ENCODE results near the gene CBFA2T3.
"Not testable (repeated sequence)": the region's sequence is repeated elsewhere in the genome, so short reads cannot be mapped to it uniquely, and the experiment has no call there.

The CBFA2T3 gene

DNA sequence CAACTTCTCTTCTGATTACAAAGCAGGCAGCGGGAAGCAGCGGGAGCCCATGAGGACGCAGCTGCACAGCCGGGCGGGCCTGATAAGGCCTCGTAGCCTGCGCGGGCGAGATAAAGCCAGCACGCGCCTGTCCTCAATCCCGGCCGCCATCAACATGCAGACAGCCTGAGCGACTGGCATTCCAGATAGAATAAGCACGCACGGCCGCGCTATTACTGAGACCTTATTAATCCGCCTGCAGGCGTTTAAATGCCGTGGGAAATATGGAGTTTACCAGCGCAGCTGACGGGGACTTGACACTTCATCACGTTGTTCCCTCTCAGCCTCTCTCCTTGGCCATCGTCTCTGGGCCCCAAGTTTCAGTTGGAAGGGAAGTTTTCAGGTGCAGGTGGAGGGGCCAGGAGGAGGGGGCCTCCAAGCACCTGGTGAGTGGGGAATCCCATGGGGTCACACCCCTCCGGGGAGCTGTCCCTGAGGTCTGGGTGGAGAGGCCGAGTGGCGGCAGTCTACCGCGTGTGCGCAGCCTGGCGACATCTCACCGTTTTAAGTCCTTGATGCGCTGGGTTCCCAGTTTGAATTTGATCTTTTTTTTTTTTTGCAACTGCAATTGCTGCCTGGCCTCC, 27.3 kb upstream of the CBFA2T3 start:
- TF ChIP-seq EZH2phosphoT487 (IDR thresholded peaks at IDR 0.05; ENCODE audit: borderline replicate concordance) = no peak
- no peaks in the 10 kb centered on the region for H3K36me3 ChIP-seq (ENCODE audit: insufficient read depth, low read length)
- no peaks in the 10 kb centered on the region for H3F3A ChIP-seq (ENCODE audit: low read depth)
- no peak overlapping the region for H3K4me2 ChIP-seq (ENCODE audit: low read depth, low read length, poor library complexity, severe bottlenecking)
- H3K27me3 ChIP-seq (ENCODE audit: insufficient read depth, low read length, poor library complexity, severe bottlenecking) = no peaks in the 10 kb centered on the region
- no peaks in the 10 kb centered on the region for H3K4me1 ChIP-seq (ENCODE audit: insufficient read depth, low read length, poor library complexity, severe bottlenecking)
- no peaks in the 10 kb centered on the region for H4K20me1 ChIP-seq (ENCODE audit: insufficient read depth, low read length, poor library complexity, severe bottlenecking)
- H3K9ac ChIP-seq (ENCODE audit: low read depth, low read length, poor library complexity, severe bottlenecking) = no peak overlapping the region
- H3K79me2 ChIP-seq (ENCODE audit: insufficient read depth, low read length) = no peaks in the 10 kb centered on the region
- H2AFZ ChIP-seq (ENCODE audit: low read length) = no peak overlapping the region
- H3K4me3 ChIP-seq (ENCODE audit: low read length, poor library complexity, severe bottlenecking) = no peak overlapping the region
- no peaks in the 10 kb centered on the region for H3K9me2 ChIP-seq (replicated peaks; ENCODE audit: low read depth, low read length)
- no peaks in the 10 kb centered on the region for H3K9me3 ChIP-seq (ENCODE audit: insufficient read depth, low read depth, low read length)

DNA sequence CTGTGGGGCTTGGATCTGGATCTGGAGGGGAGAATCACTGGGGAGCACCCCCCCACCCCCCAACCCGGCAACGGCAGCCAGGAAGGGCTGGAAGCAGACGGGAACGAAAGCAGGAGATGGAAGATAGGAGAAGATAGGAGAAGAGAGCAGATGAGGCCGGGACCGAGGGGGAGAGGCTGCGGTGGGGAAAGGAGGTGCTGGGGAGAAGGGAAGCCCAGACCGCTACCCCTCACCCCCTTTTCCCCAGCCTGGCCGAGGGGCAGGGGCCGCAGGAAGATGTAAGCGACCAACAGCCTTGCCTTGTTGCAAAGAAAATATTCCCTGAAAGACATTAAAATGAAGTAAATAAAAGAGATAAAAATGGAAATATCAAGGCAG, 26.8 kb upstream of the CBFA2T3 start:
- H3K9me3 ChIP-seq (ENCODE audit: insufficient read depth, low read depth, low read length) = no peaks in the 10 kb centered on the region
- H2AFZ ChIP-seq (ENCODE audit: low read length) = no peak overlapping the region
- H3K27me3 ChIP-seq (ENCODE audit: insufficient read depth, low read length, poor library complexity, severe bottlenecking) = no peaks in the 10 kb centered on the region
- H3K4me2 ChIP-seq (ENCODE audit: low read depth, low read length, poor library complexity, severe bottlenecking) = no peak overlapping the region
- H3K9ac ChIP-seq (ENCODE audit: low read depth, low read length, poor library complexity, severe bottlenecking) = no peak overlapping the region
- no peaks in the 10 kb centered on the region for H4K20me1 ChIP-seq (ENCODE audit: insufficient read depth, low read length, poor library complexity, severe bottlenecking)
- H3K36me3 ChIP-seq (ENCODE audit: insufficient read depth, low read length) = no peaks in the 10 kb centered on the region
- H3K4me1 ChIP-seq (ENCODE audit: insufficient read depth, low read length, poor library complexity, severe bottlenecking) = no peaks in the 10 kb centered on the region
- TF ChIP-seq, protein P1, sequence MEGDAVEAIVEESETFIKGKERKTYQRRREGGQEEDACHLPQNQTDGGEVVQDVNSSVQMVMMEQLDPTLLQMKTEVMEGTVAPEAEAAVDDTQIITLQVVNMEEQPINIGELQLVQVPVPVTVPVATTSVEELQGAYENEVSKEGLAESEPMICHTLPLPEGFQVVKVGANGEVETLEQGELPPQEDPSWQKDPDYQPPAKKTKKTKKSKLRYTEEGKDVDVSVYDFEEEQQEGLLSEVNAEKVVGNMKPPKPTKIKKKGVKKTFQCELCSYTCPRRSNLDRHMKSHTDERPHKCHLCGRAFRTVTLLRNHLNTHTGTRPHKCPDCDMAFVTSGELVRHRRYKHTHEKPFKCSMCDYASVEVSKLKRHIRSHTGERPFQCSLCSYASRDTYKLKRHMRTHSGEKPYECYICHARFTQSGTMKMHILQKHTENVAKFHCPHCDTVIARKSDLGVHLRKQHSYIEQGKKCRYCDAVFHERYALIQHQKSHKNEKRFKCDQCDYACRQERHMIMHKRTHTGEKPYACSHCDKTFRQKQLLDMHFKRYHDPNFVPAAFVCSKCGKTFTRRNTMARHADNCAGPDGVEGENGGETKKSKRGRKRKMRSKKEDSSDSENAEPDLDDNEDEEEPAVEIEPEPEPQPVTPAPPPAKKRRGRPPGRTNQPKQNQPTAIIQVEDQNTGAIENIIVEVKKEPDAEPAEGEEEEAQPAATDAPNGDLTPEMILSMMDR (conservative IDR thresholded peaks at IDR 0.05; ENCODE audit: low read length) = no peak
- TF ChIP-seq EZH2phosphoT487 (IDR thresholded peaks at IDR 0.05; ENCODE audit: borderline replicate concordance) = no peak
- H3F3A ChIP-seq (ENCODE audit: low read depth) = no peaks in the 10 kb centered on the region
- H3K4me3 ChIP-seq (ENCODE audit: low read length, poor library complexity, severe bottlenecking) = no peak overlapping the region
- no peaks in the 10 kb centered on the region for H3K79me2 ChIP-seq (ENCODE audit: insufficient read depth, low read length)
- H3K9me2 ChIP-seq (replicated peaks; ENCODE audit: low read depth, low read length) = no peaks in the 10 kb centered on the region

DNA sequence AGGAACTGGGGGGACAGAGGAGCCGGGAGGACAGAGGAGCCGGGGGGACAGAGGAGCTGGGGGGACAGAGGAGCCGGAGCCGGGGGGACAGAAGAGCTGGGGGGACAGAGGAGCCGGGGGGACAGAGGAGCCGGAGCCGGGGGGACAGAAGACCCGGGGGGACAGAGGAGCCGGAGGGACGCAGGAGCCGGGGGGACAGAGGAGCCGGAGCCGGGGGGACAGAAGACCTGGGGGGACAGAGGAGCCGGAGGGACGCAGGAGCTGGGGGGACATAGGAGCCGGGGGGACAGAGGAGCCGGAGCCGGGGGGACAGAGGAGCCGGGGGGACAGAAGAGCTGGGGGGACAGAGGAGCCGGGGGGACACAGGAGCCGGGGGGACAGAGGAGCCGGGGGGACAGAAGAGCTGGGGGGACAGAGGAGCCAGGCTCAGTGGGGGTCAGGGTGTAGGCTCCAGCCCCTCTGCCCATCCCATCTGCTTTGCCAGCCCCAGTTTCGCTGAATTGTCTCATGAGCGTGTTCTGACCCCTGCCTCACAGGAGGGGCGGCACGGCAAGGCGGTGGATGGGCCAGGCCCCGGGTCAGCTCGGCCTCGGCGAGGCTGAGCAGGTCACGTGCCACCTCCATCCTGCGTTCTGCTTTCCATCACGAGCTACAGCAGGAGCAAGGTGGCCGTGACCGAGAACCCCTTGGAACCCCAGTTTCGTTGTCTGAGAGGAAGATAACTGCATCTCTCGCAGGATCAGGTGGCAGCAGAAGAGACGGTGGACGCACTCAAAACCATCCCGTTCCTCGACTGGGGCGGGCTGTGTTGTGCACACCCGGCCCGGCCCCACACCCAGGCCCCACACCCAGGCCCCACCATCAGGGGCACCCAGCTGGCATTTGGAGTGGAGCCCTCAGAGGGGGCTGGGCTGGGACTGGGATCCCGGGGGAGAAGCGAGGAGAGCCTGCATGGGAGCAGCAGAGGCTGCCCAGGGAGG, 26.1 kb upstream of the CBFA2T3 start:
- no peaks in the 10 kb centered on the region for H4K20me1 ChIP-seq (ENCODE audit: insufficient read depth, low read length, poor library complexity, severe bottlenecking)
- H3K4me2 ChIP-seq (ENCODE audit: low read depth, low read length, poor library complexity, severe bottlenecking) = no peak overlapping the region
- H3K27me3 ChIP-seq (ENCODE audit: insufficient read depth, low read length, poor library complexity, severe bottlenecking) = no peaks in the 10 kb centered on the region
- H3K9me2 ChIP-seq (replicated peaks; ENCODE audit: low read depth, low read length) = no peaks in the 10 kb centered on the region
- H3K4me1 ChIP-seq (ENCODE audit: insufficient read depth, low read length, poor library complexity, severe bottlenecking) = no peaks in the 10 kb centered on the region
- no peak overlapping the region for H3K9ac ChIP-seq (ENCODE audit: low read depth, low read length, poor library complexity, severe bottlenecking)
- TF ChIP-seq EZH2phosphoT487 (IDR thresholded peaks at IDR 0.05; ENCODE audit: borderline replicate concordance) = no peak
- TF ChIP-seq, protein P1 (conservative IDR thresholded peaks at IDR 0.05; ENCODE audit: low read length) = no peak
- H3K9me3 ChIP-seq (ENCODE audit: insufficient read depth, low read depth, low read length) = peaks cover 2% of the 10 kb centered on the region; the same call in 1 of the 2 replicates
- H2AFZ ChIP-seq (ENCODE audit: low read length) = no peak overlapping the region
- H3K4me3 ChIP-seq (ENCODE audit: low read length, poor library complexity, severe bottlenecking) = no peak overlapping the region
- no peaks in the 10 kb centered on the region for H3F3A ChIP-seq (ENCODE audit: low read depth)
- no peaks in the 10 kb centered on the region for H3K36me3 ChIP-seq (ENCODE audit: insufficient read depth, low read length)
- no peaks in the 10 kb centered on the region for H3K79me2 ChIP-seq (ENCODE audit: insufficient read depth, low read length)

DNA sequence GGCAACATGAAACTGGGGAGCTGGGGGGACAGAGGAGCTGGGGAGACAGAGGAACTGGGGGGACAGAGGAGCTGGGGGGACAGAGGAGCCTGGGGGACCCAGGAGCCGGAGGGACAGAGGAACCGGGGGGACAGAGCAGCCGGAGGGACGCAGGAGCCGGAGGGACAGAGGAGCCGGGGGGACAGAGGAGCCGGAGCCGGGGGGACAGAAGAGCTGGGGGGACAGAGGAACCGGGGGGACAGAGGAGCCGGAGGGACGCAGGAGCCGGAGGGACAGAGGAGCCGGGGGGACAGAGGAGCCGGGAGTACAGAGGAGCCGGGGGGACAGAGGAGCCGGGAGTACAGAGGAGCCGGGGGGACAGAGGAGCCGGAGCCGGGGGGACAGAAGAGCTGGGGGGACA, 25.1 kb upstream of the CBFA2T3 start:
- not testable (repeated sequence) for H3K9me3 ChIP-seq (ENCODE audit: insufficient read depth, low read depth, low read length); H3K9me2 ChIP-seq (replicated peaks; ENCODE audit: low read depth, low read length); H3K27me3 ChIP-seq (ENCODE audit: insufficient read depth, low read length, poor library complexity, severe bottlenecking); H3K4me3 ChIP-seq (ENCODE audit: low read length, poor library complexity, severe bottlenecking); H3F3A ChIP-seq (ENCODE audit: low read depth); H3K4me1 ChIP-seq (ENCODE audit: insufficient read depth, low read length, poor library complexity, severe bottlenecking); H3K9ac ChIP-seq (ENCODE audit: low read depth, low read length, poor library complexity, severe bottlenecking); H4K20me1 ChIP-seq (ENCODE audit: insufficient read depth, low read length, poor library complexity, severe bottlenecking); H3K79me2 ChIP-seq (ENCODE audit: insufficient read depth, low read length); H2AFZ ChIP-seq (ENCODE audit: low read length); H3K36me3 ChIP-seq (ENCODE audit: insufficient read depth, low read length); H3K4me2 ChIP-seq (ENCODE audit: low read depth, low read length, poor library complexity, severe bottlenecking)

Measured in Loucy (cell line).